ENCODE measurements around the gene RSU1.
A peak's percentile ranks its signal among the peaks of the same experiment; 100 is the strongest.

GRCh38 chr10:16822726-16823360 lies 5.6 kb upstream of the RSU1 start:
- TF ChIP-seq REST (IDR thresholded peaks at IDR 0.05) (no peak), CTCF (IDR thresholded peaks at IDR 0.05) (no peak), ELK1 (IDR thresholded peaks at IDR 0.05; ENCODE audit: low read depth, low read length) (no peak), POLR2A (IDR thresholded peaks at IDR 0.05; ENCODE audit: low read length) (no peak), MAFK (IDR thresholded peaks at IDR 0.05; ENCODE audit: partially characterized antibody) (no peak), RAD21 (conservative IDR thresholded peaks at IDR 0.05 in 1 of 2, IDR thresholded peaks at IDR 0.05 in 1 of 2) (no peak), HDAC2 (IDR thresholded peaks at IDR 0.05) (no peak), MAX (IDR thresholded peaks at IDR 0.05) (no peak), CEBPB (IDR thresholded peaks at IDR 0.05) (no peak), ZFP36 (IDR thresholded peaks at IDR 0.05; ENCODE audit: borderline replicate concordance, partially characterized antibody) (peak; percentile 76), CHD2 (IDR thresholded peaks at IDR 0.05; ENCODE audit: low read length, partially characterized antibody) (no peak), PHF8 (IDR thresholded peaks at IDR 0.05; ENCODE audit: borderline replicate concordance, low read depth) (no peak), ZSCAN20 (CRISPR knock-in tag; IDR thresholded peaks at IDR 0.05) (no peak), FOSL2 (IDR thresholded peaks at IDR 0.05) (no peak), FOSL2 (CRISPR knock-in tag; IDR thresholded peaks at IDR 0.05) (no peak)

Data from A549 (cell line).